ENCODE data around the gene ALG6.

ALG6 gene

DNA sequence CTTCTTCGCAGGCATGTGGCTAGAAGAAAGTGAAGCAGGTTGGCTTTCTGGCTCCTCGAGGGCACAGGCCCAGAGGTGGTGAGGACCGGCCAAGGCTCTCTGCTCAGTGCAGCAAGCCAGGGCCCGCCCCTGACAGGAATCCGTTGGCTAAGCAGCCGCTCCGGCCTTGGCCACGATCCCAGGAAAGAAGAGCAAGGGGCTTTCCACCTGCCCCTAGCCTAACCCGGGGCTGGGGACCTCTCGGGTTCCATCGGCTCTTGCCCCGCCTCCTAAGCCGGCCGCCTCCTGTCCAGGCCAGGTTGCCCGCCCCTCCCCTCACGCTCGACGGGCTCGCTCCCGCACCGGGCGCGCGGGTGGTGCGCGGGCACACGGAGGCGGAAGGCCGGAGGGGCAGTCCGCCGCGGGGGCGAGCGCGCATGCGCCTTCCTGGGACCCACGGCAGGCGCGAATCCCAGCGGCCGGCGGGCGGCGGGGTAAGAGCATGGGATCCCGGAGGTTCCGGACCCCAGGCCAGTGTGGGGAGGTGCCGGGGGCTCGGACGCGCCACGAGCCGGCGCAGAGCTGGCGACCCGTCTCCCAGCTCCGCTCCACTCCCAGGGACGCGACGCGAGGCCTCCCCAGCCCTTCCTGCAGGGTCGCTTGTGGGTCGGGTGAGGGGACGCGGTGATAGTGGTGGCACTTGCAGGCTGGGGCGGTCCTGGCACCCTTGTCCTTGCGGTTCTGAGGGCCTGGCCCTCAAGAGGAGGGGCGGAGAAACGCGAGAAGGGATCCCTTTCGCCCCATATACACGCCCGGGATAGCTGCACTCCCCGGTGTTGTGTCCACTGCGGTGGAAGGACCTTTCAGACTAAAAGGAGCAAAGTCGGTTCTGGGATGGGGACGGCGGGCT is at the start of gene ALG6:
TSS of gene ALG6 (plus strand) at position 413 of the 889 bp plus-strand sequence. CDS start 3,351 bp downstream, outside the sequence.
- DNase-seq: peak; percentile 92 to 93

DNA sequence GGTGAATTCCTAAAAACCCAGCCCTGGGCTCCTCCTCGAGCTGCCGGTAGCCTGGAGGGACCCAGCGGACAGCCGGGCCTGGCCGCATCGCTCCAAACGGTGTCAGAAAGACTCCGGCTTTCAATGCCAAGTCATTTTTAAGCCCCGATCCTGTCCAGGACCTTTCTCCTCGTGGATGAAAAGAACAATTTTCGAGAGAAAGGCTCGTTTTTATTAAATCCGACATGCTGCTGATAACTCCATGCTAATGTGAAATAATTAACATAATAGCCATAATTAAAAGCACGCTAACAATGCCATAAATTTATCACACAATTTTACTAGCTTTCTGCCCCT is 49.6 kb upstream of the ALG6 start:
- no peak for DNase-seq

DNA sequence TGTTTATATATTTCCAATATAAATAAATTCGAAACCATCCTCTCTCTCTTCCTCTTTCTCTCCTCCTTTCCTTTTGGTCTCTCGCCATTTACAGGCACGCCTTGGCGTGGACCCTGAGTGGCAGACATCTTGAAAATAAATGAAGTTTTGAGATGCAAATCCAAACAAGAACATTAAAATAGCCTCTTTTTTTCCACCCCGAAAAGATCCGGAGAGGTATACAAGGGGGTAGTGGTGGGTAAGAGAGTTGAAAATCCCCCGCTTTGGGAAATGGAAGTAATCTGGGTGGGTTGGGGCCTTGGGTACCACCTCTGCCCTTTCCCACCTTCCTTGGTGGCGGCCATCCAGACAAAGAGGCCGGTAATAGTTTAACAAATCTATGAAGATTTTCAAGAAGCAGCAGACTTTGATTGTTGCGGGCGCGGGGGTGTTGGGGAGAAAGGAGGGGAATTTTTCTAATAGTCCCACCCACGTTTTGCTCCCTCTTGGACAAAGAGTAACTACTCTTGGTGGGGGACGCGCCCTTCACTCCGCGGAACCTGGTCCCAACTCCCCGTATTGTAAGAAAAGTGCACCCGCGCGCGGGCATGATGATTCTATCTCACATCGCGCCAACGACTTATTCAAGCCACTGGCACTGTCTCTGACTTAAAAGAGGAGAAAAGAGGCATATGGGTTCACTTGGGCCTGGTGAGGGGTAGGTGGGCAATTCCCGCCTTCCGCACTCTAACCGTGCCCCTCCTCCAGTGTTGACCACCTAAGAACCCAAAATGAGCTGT is 49.0 kb upstream of the ALG6 start:
- DNase-seq: no peak

DNA sequence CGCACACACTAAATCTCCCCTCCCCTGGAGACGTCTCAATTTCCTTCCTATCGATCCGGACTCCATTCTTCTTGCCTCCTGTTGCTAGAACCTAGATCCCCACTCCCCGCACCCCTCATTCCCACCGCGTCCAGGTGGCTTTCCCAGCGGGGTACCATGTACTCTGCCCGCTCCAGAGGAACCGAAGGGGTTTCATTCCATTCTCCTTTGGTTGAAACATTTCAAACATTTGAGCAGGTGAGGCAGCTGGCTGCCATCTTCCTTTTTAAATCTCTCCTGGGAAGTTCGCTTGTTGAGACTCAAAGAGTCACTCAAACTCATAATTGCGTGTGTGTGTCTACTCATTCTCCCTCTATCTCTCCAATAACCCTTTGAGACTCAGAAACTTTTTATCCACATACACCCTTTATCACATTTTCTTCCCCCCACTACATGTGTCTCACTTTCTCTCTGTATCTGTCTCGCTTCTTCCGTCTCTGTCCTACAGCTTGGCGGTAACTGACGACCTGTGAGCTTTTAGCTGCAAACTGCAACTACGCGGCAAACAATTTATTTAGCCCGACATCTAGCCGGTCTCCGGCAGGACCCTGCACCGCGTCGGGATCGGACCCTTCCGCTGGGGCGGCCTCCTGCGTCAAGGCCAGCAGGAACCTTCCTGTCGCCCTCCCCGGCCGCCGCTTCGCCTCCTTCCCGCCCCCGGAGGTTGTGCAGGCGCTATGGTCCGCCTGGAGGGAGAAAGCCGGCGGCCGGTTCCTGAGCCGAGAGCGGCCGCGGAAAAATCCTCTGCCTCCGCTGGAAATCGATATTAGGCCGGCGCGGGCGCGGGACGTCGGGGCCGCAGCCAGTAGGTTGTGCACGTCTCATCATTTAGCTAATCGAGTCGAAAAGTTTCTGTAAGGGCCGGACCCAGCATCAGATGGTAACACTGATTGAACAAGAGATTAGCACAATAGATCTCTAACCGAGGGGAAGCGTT is 48.1 kb upstream of the ALG6 start:
- DNase-seq: no peak

DNA sequence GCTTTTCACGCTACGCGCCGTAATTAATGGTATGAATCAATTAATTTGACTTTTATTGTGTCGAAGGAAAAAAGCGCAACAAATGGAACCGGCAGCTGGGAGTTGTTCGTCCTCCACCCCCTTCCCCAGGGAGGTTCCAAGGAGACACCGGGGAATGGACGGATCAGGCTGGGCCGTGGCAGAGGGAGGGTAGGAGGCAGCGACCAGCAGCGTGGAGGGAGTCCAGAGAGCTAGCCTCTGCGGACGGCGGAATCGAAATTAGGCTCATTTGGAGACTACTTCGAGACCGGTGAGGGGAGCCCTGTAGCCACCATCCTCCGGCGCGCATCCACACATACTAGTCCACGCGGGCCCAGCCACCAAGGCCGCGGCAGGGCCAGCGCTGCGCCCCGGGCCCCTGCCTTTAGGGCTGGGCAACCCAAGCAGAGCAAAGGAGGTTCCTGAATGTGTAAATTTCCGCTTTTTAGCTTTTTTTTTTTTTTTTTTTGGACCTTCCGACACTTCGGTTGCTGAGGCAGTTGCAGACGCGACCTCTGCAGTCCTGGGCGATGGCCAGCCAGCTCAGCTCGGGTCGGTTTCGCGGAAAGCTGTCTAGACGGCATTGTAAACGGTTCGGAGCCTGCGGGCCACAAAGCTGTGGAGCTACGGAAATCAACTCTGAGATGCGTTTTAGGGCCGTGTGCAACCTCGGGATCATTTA is 47.3 kb upstream of the ALG6 start:
- no peak for DNase-seq

DNA sequence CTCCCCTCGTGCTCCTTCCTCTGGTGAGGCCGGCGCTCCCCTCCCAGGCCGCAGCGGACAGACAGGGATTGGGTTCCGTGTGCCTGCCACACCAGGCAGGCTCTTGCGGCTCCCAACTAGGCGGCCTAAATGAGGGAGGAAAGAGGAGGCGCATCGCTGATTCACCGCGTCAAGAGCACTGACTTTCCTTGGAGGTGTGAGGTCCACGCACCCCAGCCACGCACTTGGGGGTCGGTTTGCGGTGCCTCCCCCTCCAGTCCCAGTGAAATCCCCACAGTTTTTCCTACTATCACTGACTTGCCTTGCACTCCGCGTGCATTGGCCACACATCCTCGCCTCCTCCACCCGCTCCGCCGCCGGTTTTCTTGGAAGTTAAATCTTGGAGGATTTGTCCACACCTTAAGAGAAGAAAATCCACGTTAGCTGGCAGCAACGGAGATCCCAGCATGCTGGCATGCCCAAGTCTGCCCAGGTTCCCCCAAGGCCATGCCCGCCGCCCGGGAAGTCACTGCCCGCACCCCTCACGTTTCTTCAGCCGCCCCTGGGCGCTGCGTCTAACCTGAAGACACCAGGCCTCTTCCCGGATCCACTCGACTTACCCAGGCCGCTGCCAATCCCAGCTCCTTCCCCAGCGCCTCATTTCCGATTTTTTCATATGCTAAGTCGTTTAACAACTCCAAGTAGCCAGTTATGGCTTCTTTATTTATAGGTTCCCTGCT is 46.2 kb upstream of the ALG6 start:
- no peak for DNase-seq

DNA sequence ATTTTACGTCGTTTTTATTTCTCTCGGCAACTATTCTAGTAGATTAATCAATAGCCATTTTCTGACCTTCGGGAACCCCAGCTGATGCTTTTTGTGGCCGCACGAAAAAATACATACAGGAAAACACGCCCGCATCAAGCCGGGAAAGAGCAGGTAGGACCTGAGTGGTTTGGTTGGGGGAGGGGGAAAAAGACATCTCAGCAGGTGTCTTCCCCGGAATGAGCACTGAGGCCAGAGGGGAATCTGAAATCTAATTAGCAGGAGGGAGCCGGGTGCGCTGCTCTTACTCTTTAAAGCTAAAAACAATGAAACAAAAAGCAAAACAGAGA is 45.7 kb upstream of the ALG6 start:
- no peak for DNase-seq

DNA sequence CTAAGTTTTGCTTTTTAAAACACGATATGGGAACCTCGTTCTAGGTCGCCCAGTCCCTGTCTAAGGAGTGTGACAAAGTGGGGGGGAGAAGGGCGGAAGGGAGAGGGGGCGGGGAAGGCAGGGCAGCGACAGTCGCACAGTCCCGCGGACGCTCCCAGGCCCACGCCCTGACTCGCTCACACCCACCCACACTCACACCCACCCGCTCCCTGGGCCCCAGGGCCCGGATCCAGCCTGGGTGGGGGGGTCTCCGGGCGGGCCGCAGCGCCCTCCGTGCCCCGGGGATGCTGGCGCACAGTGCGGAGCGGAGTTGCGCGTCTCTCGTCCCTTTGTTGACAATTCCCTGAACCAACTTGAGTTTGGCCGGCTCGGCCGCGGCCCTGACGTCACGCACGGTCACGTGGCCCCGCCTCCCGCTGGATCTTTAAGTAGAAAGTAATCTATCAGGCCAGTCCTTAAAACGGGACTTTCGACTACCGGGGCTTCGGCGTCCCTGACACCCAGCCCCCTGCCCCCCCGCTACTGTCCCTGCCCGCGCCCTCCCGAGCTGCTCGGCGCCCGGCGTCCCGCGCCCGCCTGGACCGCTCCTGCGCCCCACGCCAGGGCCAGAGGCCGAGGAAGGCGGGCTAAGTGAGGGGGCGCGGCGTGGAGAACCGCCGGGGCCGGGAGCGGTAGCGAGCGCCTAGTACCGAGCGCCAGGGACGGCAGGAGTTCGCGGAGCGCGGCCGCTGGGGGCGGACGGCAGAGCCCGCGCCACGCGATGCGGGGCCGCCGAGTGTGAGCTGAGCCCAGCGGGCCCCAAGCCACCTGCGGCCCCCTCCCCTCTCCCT is 45.1 kb upstream of the ALG6 start, which contains the start of gene FOXD3:
TSS of gene FOXD3 (plus strand) at position 454 of the 830 bp plus-strand sequence. CDS start 492 bp downstream, outside the sequence.
- DNase-seq: no peak

DNA sequence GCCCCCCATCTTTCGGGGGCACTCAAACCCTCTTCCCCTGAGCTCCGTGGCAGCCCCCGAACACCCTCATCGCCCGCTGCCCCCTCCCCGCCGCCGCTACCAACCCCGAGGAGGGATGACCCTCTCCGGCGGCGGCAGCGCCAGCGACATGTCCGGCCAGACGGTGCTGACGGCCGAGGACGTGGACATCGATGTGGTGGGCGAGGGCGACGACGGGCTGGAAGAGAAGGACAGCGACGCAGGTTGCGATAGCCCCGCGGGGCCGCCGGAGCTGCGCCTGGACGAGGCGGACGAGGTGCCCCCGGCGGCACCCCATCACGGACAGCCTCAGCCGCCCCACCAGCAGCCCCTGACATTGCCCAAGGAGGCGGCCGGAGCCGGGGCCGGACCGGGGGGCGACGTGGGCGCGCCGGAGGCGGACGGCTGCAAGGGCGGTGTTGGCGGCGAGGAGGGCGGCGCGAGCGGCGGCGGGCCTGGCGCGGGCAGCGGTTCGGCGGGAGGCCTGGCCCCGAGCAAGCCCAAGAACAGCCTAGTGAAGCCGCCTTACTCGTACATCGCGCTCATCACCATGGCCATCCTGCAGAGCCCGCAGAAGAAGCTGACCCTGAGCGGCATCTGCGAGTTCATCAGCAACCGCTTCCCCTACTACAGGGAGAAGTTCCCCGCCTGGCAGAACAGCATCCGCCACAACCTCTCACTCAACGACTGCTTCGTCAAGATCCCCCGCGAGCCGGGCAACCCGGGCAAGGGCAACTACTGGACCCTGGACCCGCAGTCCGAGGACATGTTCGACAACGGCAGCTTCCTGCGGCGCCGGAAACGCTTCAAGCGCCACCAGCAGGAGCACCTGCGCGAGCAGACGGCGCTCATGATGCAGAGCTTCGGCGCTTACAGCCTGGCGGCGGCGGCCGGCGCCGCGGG is 44.2 kb upstream of the ALG6 start:
- peak; percentile 42 to 45 for DNase-seq

DNA sequence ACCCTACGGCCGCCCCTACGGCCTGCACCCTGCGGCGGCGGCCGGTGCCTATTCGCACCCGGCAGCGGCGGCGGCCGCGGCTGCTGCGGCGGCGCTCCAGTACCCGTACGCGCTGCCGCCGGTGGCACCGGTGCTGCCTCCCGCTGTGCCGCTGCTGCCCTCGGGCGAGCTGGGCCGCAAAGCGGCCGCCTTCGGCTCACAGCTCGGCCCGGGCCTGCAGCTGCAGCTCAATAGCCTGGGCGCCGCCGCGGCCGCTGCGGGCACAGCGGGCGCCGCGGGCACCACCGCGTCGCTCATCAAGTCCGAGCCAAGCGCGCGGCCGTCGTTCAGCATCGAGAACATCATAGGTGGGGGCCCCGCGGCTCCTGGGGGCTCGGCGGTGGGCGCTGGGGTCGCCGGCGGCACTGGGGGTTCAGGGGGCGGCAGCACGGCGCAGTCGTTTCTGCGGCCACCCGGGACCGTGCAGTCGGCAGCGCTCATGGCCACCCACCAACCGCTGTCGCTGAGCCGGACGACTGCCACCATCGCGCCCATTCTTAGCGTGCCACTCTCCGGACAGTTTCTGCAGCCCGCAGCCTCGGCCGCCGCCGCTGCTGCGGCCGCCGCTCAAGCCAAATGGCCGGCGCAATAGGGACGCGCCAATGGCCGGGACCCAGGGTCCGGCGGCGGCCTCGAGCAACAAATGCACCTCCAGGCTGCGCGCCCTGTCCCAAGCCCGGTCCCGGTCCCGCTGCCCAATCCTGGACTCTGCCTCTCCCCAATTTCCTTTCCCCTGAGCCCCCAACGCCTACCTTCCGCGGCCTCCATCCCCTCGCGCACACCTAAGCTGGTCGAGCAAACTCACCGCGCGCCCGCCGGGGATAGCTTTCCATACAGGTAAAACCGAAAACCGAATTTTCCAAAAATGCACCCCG is 43.3 kb upstream of the ALG6 start:
- no peak for DNase-seq

DNA sequence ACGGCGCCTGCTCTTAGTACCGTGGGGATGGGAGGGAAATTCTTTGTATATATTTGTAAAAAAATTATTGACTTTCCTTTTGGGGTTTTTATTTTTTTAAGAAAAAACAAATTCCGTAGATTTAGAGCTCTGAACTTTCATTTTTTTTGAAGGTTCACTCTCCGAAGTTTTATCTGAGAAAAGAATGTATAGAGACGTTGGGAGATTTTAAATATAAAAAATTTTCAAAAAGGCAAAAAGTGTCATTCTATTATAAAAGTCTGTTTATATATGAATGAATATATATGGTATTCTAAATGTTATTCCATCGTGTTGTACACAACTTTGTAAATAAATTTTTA is 42.7 kb upstream of the ALG6 start:
- DNase-seq: no peak

DNA sequence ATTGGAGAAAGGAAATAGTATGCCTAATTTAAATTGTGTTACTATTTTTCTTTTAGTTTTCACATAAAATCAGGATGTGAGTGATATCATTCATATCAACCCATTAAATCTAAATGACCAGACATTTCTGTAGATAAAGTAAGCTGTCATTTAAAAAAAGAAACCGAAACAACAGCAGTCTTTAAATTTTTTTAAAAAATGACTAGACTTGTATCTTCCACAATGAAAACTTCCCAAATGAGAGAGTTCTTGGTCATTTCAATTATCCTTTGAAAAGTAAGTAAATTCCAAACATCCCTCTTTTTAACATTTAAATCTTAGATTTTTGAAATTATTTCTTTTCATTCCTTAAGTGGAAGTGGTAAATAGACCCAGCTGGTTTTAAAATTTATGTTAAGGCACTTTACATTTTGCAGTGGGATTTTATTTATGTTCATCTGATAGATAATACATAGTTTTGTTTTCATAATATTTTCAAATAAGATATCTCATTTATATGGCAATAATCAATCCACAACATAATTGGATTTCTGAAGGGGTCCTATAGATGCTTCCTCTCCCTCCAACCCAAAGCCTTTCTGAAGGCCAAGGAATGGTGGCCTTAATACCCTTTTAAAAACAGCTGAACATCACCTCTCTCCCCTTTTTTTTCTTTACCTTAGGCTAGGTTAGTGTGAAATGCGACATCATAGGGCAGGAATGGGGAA is 42.0 kb upstream of the ALG6 start:
- no peak for DNase-seq

DNA sequence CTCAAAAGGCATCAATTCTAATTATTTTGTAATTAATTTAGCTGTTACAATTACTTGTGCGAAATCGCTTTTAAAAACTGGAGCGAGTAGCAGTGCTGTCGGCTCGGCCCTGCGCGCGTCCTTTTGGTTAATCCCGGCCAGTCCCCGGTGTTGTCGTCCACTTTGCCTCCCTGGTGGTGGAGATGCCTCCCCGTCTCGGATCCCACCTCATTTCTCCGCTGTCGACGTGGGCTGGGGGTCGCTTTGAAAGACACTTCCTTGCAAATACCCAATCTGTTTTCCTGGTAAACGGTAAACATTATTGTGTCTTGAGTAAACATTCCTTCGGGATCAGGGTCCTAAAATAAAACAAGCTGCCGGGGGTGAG is 41.3 kb upstream of the ALG6 start:
- DNase-seq: no peak

DNA sequence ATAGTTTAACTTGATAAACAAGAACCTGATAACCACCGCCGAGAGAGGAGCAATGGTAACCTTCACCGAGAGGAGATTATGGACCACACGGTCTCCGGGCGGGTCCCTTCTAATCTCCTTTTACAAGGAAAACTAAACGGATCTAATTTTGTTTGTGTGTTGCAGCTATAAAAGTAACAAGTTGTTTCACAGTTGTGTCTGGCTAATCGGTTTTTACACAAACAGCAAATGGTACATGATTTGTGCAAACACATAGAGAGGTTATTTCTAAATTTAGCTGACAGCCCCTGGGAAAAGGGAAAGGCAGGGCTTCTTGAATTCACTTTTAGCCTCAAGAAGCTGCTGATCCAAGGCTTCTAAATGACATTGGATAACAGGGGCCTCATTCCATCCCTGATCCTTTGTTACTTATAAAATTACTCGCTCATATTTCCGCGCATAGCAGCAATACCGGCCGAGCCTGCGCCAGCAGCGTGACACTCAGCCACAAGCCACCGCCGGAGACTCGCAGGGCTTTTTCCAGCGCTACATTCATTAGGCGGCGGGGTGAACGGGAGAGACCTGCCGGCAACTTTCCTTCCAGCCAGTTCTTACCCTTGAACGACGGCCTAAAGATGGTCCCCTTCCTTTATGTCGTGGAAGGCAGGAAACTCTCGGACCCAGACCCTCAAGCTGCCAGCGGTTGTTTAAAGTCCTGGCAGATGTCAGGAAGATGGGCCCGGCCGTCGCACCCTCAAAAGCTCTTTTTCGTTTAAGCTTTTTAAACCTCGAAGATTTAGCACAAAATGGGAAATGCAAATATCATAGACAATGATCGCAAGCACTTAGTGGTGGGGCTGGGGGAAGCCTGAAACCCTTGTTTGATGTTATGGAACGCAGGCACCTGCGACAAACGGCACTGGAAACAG is 40.7 kb upstream of the ALG6 start:
- no peak for DNase-seq

DNA sequence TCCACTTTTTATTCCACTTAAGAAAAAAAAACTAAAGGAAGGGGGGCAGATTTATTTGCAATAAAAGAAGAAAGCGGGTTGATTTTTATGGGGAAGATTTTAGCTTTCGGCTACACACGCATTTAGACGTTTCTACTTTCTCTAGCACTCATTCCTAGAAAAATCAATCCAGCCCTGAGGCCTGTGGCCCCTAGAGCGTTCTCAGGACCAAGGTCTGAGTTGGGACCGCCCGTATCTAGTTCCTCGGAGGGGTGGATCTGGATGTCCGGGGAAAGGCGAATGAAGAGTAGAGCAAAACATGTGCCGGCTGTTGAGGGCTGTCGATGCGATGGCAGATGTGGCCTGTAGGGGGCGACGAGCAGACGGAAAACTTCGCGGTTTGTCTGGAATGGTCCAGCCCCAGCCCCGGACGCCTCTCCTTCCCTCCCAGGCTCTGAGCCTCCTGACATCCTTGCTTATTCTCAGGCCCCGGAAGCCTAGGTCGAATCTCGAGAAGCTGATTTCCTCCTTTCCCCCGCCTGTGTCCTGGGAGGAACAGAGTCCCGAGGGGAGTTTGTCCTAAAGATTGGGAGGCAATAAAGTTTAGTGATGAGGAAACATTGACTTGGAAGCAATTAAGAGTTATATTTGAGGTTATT is 39.9 kb upstream of the ALG6 start:
- peak; percentile 36 to 43 for DNase-seq

DNA sequence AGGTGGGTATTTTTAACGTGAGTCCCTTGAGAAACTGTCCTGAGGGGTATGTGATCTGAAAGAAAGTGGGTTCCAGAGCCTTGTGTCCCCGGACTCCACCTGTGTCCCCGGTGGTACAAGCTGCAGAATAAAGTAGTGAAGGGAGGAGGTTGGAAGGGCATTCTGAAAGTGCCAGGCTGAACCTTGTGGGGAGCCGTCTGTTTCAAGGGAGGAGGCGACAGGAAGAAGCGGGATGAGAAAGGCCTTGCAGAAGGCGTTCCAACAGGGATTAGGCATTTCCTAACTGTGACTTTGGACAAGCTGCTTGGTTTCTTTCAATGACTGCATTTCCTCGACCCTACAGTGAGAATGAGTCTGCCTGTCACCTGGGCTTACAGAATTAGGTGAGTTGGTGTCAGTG is 39.3 kb upstream of the ALG6 start:
- DNase-seq: no peak
